Thoracic aorta (tissue), 2 donors: ENCODE measurements around the gene ROBO1. TPM values are rescaled to one million over a fixed set of nuclear protein-coding genes. Genes with fewer than 3 reads are reported as not detected.

Source experiments
- ATAC-seq: fragments of 150-250 bp; one replicate; pipeline ENCODE4 v1.8.0; 2017; ENCODE audit warnings: low read depth; ENCODE audit not compliant: insufficient number of reproducible peaks, low FRiP score
- DNase-seq: peaks from one replicate; pipeline ENCODE4 v3.0.0-alpha.2; 2020; ENCODE audit warnings: low spot score
- H3K27ac ChIP-seq, 2 donors: fragments of 200-600 bp; sonication (generic); 1 replicate in 1 of 2; 2 replicates in 1 of 2; pipeline ENCODE4 v1.5.1; 2016; ENCODE audit warnings: mild to moderate bottlenecking in 2 of 2, moderate library complexity in 2 of 2
- H3K27me3 ChIP-seq: fragments of 200-600 bp; sonication (generic); replicated peaks from 2 replicates; pipeline ENCODE4 v1.6.0; 2016; ENCODE audit warnings: mild to moderate bottlenecking; ENCODE audit not compliant: insufficient read depth
- H3K36me3 ChIP-seq: fragments of 200-600 bp; sonication (generic); one replicate; pipeline ENCODE4 v1.5.1; 2016
- H3K4me1 ChIP-seq, 2 donors: fragments of 200-600 bp; sonication (generic); 1 replicate in 1 of 2; 2 replicates in 1 of 2; pipeline versions ENCODE4 v1.5.1 to v1.6.0; 2016; ENCODE audit warnings: low read depth in 2 of 2, mild to moderate bottlenecking in 1 of 2; ENCODE audit not compliant: control insufficient read depth in 1 of 2
- H3K4me3 ChIP-seq: fragments of 200-600 bp; sonication (generic); 2 replicates; pipeline ENCODE4 v1.5.1; 2016; ENCODE audit warnings: mild to moderate bottlenecking
- H3K9me3 ChIP-seq: fragments of 200-600 bp; sonication (generic); 2 replicates; pipeline ENCODE4 v1.5.1; 2016
- CTCF ChIP-seq: fragments of 200-600 bp; sonication (generic); IDR thresholded peaks from one replicate; pipeline ENCODE4 v1.5.1; 2019; ENCODE audit warnings: antibody characterized with exemption
- total RNA-seq, 2 donors: library from RNA; depleted of rRNA; stranded (reverse); fragments of >200 nt; gene quantifications; one replicate each; pipeline versions ENCODE4 v1.1.0 to v1.2.3, GENCODE V29; 2016

The ROBO1 gene
- total RNA-seq, 2 donors from 2014 or later = 13.3 to 24.4 TPM

- DNase-seq (no peak), ATAC-seq (no peak)
- H3K36me3 ChIP-seq = no peaks in the 10 kb centered on the region
- H3K27ac ChIP-seq = no peak overlapping the region
- H3K27me3 ChIP-seq = no peaks in the 10 kb centered on the region
- H3K4me1 ChIP-seq = no peaks in the 10 kb centered on the region
- no peak overlapping the region for H3K4me3 ChIP-seq
- TF ChIP-seq CTCF = no peak
- H3K9me3 ChIP-seq = no peaks in the 10 kb centered on the region
Observed at GRCh38 chr3:78785004-78785403, 982.8 kb downstream of the ROBO1 start.

GRCh38 chr3:78781351-78781750, 986.4 kb downstream of the ROBO1 start:
- no peak for DNase-seq
- H3K36me3 ChIP-seq = no peaks in the 10 kb centered on the region
- no peak for ATAC-seq

GRCh38 chr3:78765671-78766485, 1001.9 kb downstream of the ROBO1 start:
- no peaks in the 10 kb centered on the region for H3K27me3 ChIP-seq
- peaks cover 0 to 3% of the 10 kb centered on the region in 2 donors for H3K4me1 ChIP-seq
- no peaks in the 10 kb centered on the region for H3K9me3 ChIP-seq
- TF ChIP-seq CTCF = no peak
- no peak overlapping the region for H3K4me3 ChIP-seq
- DNase-seq = no peak
- no peak for ATAC-seq
- no peaks in the 10 kb centered on the region for H3K36me3 ChIP-seq
- H3K27ac ChIP-seq = no peak overlapping the region

More at GRCh38 chr3:78781351-78781750, 986.4 kb downstream of the ROBO1 start:
- H3K4me1 ChIP-seq = no peaks in the 10 kb centered on the region
- no peak for TF ChIP-seq CTCF
- no peaks in the 10 kb centered on the region for H3K27me3 ChIP-seq
- H3K27ac ChIP-seq = no peak overlapping the region
- H3K4me3 ChIP-seq = no peak overlapping the region
- H3K9me3 ChIP-seq = no peaks in the 10 kb centered on the region

GRCh38 chr3:78764634-78765033, 1003.2 kb downstream of the ROBO1 start:
- DNase-seq (no peak), ATAC-seq (no peak)
- Histone ChIP-seq H3K4me1 (peaks cover 0 to 3% of the 10 kb centered on the region in 2 donors), H3K36me3 (no peaks in the 10 kb centered on the region), H3K27ac (no peak overlapping the region), H3K9me3 (no peaks in the 10 kb centered on the region), H3K27me3 (no peaks in the 10 kb centered on the region), H3K4me3 (no peak overlapping the region)
- no peak for TF ChIP-seq CTCF

GRCh38 chr3:78762121-78762520, 1005.7 kb downstream of the ROBO1 start:
- H3K27me3 ChIP-seq = no peaks in the 10 kb centered on the region

More at GRCh38 chr3:78762121-78762520, 1005.7 kb downstream of the ROBO1 start:
- no peak for ATAC-seq
- Histone ChIP-seq H3K4me3 (no peak overlapping the region), H3K27ac (no peak overlapping the region), H3K9me3 (no peaks in the 10 kb centered on the region), H3K4me1 (peaks cover 0 to 3% of the 10 kb centered on the region in 2 donors), H3K36me3 (no peaks in the 10 kb centered on the region)
- no peak for TF ChIP-seq CTCF
- DNase-seq = no peak
